GM18867 (cell line): ENCODE data around the gene CRYGN.

Source experiments
- ATAC-seq: cut with Tn5 transposase; IDR thresholded peaks from one replicate; pipeline ENCODE4 v1.9.1; 2021; ENCODE audit warnings: mild to moderate bottlenecking, moderate library complexity; ENCODE audit not compliant: unreplicated experiment

The CRYGN gene

DNA sequence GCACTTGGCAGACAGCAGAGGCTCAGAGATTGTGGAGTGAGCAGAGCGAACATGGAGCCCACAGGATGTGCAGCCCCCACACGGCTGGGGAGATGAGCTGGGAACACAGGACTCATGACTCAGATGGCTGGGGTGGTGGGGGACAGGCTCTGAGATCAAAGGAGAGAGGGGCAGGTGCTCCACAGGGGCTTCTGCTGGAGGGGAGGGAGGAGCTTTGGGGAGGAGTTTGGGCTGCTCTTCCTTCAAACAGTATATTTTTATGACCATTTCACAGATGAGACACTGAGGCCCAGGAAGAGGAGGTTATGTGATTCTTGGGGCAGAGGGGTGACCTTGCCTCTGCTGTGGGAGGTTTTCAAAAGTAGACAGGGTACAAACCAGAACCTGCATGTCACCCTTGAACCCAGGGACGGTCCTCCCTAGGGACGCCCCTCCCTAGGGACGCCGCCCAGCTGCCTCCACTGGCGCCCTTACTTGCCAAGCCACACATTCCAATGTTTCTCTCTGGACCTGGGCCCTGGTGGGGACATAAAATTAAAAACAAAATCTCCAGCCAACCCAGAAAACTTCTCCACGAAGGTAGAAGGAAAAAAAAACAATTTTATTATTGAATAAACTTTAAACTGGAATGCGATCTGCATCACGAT, 981 bp upstream of the CRYGN start:
- ATAC-seq: no peak

DNA sequence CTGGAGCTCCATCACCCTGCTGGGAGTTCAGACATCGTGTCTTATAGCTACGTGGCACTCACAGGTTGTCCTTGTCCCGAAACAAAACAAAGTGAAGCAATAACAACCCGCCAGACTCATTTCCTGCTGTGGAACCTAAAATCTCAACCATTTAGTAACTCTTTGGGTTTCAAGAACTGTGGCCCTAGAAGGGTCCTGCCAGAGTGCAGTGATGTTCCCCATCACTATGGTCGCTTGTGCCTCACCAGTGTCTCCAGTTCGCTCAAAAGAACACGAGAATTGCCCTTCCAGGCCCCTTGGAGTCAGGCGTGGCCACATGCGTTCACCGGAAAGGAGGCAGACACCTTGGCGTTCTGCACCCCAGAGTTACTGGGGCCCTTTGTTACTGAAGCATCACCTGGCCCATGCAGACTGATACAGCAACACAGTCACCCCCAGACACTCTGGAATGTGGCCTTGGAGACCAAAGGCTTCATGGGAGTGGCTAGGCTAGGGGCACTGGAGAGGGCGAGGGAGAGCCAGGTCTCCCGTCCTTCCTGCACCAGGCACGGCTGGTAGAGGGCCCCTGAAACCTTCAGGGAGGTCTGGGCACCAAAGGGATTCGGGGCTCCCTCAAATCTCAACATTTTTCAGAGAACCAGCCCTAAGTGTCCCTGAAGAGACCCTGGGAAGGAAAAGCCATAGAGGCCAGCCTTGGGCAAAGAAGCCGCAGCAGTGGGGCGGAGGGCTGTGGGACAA, 908 bp downstream of the CRYGN start:
- ATAC-seq: no peak

DNA sequence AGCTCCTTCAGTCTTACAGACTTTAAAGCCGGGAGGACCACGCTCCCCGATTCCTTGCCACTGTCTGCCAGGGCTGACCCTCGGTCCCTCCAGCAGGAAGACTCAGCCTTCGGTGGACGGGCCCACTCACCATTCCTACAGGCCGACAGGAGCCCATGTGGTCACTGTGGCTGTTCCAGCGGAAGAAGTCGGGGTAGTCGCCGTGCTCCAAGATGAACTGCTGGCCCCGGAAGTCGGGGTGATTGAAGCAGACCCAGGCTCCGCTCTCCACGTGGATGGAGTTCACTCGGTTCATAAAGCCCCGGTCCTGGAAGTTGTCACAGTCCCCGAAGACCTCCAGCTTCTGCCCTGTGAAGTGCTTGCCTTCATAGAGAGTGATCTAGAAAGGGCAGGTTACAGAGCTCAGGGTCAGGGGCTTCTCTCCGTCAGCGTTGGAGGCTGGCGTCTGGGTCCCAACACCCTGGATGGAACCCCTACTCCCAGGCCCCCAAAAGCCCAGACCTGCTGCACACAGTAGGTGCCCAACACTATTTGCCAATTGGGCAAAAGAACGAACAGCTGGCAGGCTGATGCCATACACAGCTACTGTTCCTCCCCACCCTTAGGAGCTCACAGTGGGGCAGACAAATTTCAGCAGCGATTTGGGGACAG, 1.9 kb downstream of the CRYGN start:
- no peak for ATAC-seq

DNA sequence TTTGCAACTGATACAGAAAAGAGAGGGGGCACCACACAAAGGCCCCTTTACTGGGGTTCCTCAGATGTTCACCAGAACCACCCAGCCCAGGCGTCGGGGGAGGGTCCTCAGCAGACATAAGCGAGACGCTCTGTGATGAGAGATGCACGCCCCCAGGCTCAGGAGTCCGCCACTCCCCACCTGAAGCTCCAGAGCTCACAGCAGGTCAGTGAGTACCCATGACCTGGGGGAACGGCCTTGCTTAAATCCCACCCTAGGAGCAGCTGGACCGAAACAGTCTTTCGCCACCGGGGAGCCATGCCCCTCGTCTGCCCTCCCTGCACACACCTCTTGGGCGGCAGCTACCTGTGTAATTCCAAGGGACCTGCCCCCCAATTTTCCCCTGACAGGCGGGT, 2.8 kb downstream of the CRYGN start:
- no peak for ATAC-seq

DNA sequence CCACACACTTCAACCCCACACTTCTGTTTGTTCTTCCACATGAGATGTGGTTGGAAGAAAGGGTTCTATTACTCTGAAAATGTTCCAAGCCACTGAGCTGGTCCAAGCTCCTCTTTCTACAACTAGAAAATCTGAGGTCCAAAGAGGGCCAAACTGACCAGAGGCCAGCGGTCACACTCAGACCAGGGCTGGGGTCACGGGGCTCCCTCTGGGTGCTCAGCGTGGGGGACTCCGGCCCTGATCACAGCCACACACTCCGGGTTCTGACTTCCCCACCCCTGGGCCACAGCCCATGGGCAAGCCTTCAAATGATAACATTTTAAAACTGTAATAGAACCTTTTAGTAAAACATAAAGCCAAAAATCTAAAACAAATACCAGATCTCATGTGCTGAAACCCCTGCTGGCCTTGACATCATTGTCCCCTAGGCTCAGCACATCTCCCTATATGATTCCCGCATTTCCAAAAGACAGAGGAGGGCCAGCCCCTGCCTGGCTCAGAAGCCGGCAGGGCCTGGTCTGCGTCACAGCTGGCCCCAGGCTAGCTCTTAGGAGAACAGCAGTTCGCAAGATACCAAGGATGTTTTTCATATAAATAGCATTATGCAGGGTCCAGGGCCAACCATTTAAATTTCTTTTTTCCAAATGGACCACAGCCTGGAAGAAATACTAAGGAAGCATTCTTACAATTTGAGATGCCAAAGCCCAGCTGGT, 3.3 kb downstream of the CRYGN start:
- ATAC-seq: no peak

DNA sequence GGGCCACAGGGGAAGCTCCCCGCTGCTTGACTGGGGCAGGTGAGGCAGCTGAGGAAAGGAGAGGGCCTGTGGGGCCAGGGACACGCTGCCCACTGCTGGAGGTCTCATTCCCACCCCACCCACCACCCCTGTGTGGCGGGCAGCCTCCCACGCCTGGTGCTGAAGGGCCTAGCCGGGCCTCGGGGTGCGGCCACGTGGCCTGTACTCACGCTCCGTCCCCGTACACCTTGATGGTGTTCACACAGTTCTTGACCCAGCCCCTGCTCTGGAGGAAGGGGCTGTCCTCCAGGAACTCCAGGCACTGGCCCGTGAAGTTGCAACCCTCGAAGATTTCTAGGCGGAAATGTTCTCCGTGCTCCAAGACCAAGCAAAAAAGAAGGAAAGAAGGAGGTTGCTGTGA, 4.0 kb downstream of the CRYGN start:
- ATAC-seq: no peak

DNA sequence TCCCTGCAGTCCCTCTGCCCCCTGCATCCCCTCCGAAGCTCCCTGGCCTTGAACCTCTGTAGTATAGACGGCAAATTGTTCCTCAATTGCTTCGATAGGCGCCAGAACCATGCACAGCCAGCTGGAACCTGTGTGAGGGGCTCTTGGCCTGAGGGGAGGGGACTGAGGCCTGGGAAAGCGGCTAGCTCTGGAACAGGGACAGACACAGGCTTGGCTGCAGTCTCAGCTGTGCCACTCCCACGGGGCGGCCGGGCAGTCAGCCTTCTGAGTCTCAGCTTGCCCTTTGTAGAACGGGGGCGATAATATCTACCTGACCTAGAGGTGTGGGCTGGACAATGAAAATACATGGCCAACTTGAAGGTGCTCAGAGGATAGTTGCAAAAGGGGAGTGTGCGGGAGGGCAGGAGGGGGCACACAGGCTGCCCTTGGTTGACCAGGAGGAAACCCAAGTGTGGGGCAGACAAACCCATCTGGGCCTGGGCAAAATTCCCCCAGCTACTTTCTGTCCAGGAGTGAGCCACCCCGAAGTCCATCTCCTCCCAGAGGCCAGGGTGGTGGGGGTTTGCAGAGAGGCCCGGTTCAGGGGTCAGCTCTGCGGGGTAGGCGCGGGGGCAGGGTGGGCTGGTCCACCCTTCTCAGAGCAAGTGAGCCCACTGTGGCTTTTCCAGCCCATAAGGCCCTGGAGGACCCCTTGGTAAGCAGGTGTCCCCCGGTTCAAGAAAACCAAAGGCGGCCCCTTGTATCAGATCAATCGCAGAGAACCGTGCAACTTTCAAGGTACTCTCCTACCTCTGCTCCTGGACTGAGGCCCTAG, 4.6 kb downstream of the CRYGN start:
- ATAC-seq: no peak

DNA sequence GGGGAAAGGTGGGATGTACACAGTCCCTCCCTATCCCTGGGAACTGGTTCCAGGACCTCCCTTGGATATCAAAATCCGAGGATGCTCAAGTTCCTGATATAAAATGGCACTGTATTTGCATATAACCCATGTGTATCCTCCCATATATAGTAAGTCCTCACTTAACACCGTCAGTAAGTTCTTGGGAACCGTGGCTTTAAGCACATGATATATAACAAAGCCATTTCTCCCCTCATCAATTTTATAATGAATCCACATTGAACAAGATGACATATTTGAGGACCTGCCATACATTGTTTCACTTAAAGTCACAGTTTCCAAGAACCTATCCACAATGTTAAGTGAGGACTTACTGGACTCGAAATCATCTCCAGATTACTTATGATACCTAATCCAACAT, 5.4 kb downstream of the CRYGN start:
- ATAC-seq: no peak

DNA sequence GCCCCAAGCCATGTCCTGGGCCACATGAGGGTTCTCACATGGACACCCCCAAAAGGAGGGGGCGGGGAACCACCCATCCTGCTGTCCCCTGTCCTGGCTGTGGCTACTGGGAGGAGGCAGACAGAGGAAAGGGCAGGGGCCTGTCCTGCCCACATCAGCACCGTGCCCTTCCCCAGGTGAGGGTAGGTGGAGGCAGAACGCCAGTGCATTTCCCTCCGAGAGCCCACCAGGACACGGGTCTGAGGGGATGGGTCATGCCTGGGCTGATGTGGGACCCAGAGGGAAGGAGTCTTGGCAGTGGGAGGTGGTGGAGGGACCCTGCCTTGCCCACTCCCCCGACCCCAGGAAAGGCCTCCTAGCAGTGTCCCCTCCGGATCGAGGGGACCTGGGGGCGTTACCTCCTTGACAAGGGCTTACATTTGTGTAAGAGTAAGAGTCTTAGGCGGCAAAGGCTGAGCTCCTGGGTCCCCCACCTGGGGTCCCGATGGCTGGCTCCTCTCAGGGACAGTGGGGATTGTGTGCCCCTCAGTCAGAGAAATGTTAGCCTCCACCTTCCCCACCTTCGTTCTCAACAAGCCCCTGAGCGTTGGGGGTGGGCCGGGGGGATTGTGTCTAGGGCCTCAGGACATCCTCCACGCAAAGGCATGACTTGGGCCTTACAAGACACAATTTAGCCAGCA, 6.1 kb downstream of the CRYGN start:
- no peak for ATAC-seq

DNA sequence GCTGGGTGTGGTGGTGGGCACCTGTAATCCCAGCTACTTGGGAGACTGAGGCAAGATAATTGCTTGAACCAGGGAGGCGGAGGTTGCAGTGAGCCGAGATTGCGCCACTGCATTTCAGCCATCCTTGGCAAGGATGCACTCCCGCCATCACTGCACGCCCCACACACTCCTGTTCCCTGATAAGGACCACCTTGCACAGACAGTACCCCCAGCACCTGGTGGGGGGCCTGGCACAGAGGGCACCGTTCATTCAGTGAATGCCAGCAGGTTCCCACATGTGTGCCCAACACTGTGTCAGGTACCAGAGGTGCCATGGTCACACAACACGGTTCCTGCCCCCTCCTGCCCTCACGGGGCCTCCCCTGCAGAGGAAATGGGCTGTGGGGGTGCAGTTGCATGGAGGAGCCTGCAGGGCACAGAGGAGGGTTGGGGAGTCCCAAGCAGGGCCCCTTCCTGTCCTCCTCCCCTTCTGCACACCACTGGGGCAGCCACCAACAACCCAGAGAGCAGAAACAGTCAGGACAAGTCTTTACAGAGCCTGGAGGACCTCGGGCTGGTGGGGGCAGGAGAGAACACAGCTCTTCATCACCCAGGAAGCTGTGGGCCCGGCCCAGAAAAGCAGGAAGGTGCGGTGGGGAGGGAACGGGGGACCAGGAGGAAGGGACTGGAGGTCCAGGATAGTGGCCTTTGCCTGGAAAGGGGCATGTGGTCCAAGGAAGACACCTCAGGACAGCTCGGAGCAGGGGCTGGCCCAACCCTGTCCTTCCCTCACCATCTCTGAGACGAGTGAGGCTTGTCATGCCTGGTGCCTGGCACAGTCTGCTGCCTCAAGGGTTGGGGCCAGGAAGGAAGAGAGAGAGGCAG, 7.1 kb downstream of the CRYGN start:
- peak; percentile 79 for ATAC-seq

DNA sequence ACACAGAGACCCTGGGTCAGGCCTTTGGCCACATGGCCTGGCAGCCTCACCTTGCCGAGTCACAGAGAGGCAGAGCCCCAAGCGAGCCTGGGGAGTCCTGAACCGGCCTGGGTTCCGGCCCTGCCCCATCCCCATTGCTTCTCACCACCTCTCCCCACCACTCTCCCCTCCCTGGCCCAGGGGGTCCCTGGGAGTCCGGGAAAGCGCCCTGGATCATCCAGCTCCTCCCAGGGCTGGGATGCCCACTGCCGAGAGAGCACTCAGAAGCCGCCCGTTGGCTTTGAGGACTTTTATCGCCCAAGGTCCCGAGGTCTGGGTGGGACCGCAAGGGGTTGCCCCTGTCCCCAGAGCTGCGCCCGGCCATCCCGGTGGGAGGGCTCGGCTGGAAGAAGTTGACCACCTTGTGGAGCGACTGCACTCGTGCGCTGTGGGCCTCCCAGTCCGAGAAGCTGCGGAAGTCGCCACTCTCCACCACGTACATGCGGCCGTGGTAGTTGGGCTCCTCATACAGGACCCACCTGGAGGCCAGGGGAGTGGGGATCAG, 8.1 kb downstream of the CRYGN start:
- ATAC-seq: no peak

DNA sequence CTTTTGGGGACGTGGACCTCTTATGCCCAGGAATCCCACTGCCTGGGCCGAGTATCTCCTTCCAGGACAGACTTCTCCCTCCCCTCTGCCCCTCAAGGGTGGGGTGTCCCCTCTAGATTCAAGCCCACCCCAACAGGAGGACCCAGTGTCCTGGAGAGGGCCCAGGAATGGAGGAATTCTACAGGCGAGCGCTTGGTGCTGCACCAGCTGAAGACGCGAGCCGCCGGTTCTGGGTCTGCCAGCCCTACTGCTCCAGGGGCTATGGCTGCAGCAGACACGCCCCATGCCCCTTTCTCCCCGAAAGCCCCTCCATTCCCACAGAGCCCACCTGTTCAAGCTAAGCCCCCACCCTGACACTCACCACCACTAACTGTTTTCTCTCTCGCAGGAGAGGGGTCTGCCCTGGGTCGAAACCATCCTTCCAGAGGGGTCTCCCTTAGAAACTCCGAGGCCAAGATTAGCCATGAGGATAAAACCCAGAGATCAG, 8.6 kb downstream of the CRYGN start:
- ATAC-seq: no peak

DNA sequence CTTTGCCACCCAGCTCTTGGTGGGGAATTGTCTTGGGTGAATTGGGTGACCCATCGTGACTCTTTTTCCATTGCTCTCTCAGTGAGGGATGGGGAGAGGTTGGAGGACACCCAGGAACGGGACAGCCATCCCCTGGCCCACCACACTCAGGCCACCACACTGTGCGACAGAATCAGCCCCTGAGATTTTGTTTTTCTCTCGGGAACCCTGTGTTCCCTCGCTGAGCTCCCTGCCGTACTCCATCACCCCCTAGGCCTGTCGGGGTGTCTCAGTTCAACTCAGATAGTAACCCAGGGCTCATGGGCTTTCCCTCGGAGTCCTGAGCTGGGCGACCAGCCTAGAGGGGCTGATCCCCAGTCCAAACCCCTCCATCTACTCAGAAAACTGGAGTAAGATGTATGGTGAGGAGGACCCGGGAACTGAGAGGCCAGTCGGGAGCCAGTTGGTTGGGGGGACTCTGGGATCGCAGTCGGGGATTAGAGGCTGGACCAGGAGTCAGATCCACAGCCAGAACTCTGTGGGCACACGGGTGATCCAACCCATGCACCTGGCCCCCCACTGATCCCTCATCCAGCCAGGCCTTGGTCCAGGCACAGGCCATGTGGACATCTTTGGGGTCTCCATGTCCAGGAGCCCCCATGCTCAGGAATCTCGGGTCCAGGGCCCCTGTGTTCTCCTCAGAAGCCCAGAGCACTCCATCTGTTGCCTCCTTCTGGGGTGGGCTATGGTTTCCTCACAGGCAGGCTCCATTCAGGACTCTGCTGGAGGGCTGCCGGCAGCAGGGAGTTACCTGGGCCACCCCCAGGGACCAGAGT, 9.3 kb downstream of the CRYGN start:
- ATAC-seq: no peak

DNA sequence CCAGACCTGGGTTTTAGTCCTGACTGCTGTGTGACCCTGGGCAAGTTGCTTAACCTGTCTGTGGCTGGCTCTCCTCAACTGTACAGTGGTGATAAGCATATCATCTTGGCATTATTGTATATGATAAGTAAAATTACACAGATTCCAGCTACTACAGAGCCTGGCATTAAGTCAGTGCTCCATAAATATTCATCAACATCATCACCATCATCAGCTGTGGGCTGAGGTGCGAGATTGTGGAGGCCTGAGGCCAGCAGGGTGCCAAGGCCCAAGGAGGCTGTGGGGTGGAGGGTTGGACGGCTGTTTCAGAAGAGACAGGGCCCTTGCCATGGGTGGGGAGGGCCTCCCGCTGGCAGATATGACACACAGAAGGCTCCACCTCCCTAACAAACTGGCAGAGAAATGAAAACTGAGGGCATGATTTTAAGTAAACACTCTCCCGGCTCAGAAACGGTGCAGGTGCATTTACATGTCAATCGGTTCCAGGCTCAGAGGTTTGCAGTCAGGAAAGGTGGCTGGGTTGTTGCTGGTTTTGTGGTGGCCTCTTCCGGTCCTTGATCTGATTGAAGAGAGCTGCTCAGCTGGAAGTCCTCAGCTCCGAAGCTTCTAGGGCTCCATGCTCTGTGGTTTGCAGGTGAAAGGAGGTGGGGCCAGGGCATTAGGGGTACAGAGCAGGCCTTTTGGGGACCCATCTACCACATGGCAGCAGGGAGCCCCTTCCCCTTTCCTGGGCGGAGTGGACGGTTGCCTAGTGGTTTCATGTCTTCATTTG, 10.2 kb downstream of the CRYGN start:
- no peak for ATAC-seq

DNA sequence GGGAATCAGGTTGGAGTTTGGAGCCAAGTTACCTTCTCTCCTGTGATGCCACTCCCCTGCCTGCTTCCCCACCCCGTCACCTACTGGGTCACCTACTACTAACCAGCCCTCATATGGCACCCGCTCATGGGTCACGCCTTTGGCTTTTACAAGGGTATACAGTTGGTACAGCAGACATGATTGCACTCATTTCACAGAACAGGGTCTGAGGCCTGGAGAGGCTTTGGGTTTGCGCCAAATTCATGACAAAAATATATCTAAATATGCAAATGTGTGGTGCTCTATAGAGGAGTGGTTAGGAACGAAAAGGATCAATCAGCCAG, 10.7 kb downstream of the CRYGN start:
- no peak for ATAC-seq

DNA sequence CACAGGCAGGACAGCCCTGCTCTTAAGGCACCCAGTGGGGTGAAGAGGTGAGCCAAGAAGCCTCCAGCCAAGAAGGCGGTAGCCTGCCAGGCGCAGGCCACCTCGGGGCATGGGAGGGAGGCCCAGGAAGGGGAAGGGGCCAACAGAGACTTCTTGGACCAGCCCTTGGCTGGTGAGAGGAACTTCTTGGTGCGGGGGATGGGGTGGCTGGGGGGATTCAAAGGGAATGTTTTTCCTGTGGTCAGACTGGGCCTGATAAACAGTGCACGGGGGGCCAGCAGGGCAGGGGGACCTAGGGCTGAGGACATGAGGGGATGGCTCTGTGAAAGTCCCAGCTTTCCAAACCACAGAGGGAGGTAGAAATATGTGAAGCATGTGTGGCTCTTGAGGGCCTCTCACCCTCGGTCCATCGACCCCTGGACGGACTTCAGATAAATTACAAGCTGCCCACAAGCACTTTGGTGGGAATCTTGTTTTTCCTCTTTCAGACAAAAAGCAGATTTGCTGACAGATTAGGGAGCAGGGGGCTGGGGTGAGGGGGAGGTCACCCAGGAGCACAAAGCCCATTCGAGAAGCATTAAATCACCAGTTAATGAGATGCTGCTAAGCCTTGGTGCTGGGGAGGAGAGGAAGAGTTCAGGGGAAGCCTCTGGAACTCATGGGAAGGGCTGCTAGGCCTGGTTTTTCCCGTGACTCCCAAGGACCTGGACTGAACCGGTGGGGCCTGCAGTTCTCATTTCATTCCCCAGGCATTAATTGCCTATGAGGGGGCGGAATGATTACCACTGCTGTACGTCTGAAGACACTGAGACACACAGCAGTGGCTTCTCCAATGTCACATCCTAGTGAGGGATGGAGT, 11.3 kb downstream of the CRYGN start:
- no peak for ATAC-seq
